ENCODE data around the gene IPO7. TPM values are rescaled to one million over a fixed set of nuclear protein-coding genes. Genes with fewer than 3 reads are reported as not detected.

IPO7 gene
- total RNA-seq, 3 donors from 2014 or later = 61.8 to 123 (median 109) TPM

DNA sequence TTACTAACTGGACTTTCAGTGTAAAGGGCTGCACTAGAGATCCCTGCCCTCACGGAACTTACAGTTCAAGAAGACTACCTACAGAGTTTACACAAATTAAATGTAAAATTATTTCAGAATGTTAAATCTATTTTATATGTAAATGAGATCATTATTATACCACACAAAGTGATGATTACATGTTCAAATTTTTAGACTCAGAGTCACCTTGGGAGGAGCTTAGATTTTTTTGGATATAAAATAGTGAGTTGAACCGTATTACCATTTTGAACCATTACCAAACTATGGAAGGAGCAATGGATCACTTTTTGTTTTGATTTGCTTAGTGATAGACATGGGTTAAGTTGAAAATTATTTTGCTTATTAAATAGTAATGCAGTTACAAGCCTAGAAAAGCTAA is 1.6 kb downstream of the IPO7 start:
- H3K36me3 ChIP-seq = no peaks in the 10 kb centered on the region
- H3K4me1 ChIP-seq = peaks cover 0 to 8% of the 10 kb centered on the region in 2 donors
- no peak for DNase-seq (ENCODE audit: low spot score in 2 of 2)
- H3K4me3 ChIP-seq = peak overlapping the region in 2 of 3 donors; percentile 87 to 90
- intact Hi-C loops (cut with DNase I; ENCODE audit: low total_unique reads) = no loop called here
- H3K27ac ChIP-seq = peak overlapping the region in 1 of 2 donors; percentile 91
- no peaks in the 10 kb centered on the region for H3K9me3 ChIP-seq
- no peak for TF ChIP-seq POLR2AphosphoS5 (IDR thresholded peaks at IDR 0.05)
- TF ChIP-seq, protein P1, sequence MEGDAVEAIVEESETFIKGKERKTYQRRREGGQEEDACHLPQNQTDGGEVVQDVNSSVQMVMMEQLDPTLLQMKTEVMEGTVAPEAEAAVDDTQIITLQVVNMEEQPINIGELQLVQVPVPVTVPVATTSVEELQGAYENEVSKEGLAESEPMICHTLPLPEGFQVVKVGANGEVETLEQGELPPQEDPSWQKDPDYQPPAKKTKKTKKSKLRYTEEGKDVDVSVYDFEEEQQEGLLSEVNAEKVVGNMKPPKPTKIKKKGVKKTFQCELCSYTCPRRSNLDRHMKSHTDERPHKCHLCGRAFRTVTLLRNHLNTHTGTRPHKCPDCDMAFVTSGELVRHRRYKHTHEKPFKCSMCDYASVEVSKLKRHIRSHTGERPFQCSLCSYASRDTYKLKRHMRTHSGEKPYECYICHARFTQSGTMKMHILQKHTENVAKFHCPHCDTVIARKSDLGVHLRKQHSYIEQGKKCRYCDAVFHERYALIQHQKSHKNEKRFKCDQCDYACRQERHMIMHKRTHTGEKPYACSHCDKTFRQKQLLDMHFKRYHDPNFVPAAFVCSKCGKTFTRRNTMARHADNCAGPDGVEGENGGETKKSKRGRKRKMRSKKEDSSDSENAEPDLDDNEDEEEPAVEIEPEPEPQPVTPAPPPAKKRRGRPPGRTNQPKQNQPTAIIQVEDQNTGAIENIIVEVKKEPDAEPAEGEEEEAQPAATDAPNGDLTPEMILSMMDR (IDR thresholded peaks at IDR 0.05) = no peak
- no peak for TF ChIP-seq POLR2A (IDR thresholded peaks at IDR 0.05)
- no peaks in the 10 kb centered on the region for H3K27me3 ChIP-seq

DNA sequence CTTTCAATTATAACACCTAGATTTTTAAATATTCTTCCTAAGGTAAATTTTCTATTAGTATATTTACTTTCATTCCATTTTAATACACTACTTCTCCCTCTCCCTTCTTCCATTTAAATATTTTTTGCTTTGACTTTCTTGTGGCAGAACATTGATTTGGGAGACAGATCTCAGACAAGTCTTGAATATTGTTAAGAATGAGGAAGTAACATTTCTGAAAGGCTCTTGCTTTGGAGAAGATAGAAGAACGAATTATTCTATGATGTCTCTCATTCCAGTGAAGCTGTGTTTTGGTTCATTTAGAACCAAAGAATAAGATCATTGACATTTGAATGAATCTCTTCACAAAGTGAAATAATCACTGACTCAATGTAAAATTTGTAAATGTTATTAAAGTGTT is 2.4 kb downstream of the IPO7 start:
- Histone ChIP-seq H3K27ac (no peak overlapping the region), H3K4me1 (peaks cover 0 to 8% of the 10 kb centered on the region in 2 donors), H3K36me3 (no peaks in the 10 kb centered on the region), H3K4me3 (no peak overlapping the region), H3K9me3 (no peaks in the 10 kb centered on the region), H3K27me3 (no peaks in the 10 kb centered on the region)
- DNase-seq (ENCODE audit: low spot score in 2 of 2) = no peak
- intact Hi-C loops (cut with DNase I; ENCODE audit: low total_unique reads) = no loop called here
- TF ChIP-seq, protein P1 (IDR thresholded peaks at IDR 0.05) = no peak
- TF ChIP-seq POLR2AphosphoS5 (IDR thresholded peaks at IDR 0.05) (no peak), POLR2A (IDR thresholded peaks at IDR 0.05) (no peak)

DNA sequence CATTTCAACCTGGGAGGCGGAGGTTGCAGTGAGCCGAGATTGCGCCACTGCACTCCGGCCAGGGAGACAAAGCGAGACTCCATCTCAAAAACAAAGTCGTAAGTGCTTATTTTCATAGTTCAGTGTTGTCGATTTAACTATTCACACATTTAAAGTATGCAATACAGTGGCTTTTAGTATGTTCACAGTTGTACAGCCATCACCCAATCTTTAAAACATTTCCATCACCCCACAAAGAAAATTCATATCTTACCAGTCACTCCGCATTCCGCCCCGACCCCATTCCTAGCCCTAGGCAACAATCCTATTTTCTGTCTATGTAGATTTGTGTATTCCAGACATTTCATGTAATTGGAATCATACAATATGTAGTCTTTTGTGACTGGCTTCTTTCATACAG is 11.9 kb downstream of the IPO7 start:
- DNase-seq (ENCODE audit: low spot score in 2 of 2) = no peak
- TF ChIP-seq, protein P1 (IDR thresholded peaks at IDR 0.05) = no peak
- no peak for TF ChIP-seq POLR2AphosphoS5 (IDR thresholded peaks at IDR 0.05)
- TF ChIP-seq POLR2A (IDR thresholded peaks at IDR 0.05) = no peak
- intact Hi-C loops (cut with DNase I; ENCODE audit: low total_unique reads) = no loop called here
- no peaks in the 10 kb centered on the region for H3K9me3 ChIP-seq
- no peaks in the 10 kb centered on the region for H3K36me3 ChIP-seq
- H3K4me1 ChIP-seq = peaks cover 0 to 8% of the 10 kb centered on the region in 2 donors
- no peaks in the 10 kb centered on the region for H3K27me3 ChIP-seq
- no peak overlapping the region for H3K4me3 ChIP-seq
- no peak overlapping the region for H3K27ac ChIP-seq

DNA sequence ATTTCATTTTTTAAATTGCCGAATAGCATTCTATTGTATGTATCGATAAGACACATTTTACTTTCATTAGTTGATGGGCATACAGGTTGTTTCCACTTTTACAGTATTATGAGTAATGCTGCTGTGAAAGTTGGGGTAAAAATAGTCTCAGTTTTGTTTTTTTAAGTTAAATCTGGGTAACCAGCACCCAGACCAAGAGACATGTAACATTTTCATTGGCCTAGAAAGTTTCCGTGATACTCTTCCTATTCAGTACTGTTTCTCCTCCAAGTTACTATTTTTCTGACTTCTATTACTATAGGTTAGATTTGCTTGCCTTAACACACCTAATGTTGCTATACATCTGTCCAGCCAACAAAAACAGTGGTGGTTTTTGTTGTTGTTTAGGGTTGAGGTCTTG is 12.3 kb downstream of the IPO7 start:
- Histone ChIP-seq H3K27me3 (no peaks in the 10 kb centered on the region), H3K36me3 (no peaks in the 10 kb centered on the region), H3K4me1 (peaks cover 0 to 8% of the 10 kb centered on the region in 2 donors), H3K9me3 (no peaks in the 10 kb centered on the region), H3K4me3 (no peak overlapping the region), H3K27ac (no peak overlapping the region)
- no peak for DNase-seq (ENCODE audit: low spot score in 2 of 2)
- intact Hi-C loops (cut with DNase I; ENCODE audit: low total_unique reads) = no loop called here
- TF ChIP-seq, protein P1 (IDR thresholded peaks at IDR 0.05) = no peak
- TF ChIP-seq POLR2AphosphoS5 (IDR thresholded peaks at IDR 0.05) (no peak), POLR2A (IDR thresholded peaks at IDR 0.05) (no peak)

DNA sequence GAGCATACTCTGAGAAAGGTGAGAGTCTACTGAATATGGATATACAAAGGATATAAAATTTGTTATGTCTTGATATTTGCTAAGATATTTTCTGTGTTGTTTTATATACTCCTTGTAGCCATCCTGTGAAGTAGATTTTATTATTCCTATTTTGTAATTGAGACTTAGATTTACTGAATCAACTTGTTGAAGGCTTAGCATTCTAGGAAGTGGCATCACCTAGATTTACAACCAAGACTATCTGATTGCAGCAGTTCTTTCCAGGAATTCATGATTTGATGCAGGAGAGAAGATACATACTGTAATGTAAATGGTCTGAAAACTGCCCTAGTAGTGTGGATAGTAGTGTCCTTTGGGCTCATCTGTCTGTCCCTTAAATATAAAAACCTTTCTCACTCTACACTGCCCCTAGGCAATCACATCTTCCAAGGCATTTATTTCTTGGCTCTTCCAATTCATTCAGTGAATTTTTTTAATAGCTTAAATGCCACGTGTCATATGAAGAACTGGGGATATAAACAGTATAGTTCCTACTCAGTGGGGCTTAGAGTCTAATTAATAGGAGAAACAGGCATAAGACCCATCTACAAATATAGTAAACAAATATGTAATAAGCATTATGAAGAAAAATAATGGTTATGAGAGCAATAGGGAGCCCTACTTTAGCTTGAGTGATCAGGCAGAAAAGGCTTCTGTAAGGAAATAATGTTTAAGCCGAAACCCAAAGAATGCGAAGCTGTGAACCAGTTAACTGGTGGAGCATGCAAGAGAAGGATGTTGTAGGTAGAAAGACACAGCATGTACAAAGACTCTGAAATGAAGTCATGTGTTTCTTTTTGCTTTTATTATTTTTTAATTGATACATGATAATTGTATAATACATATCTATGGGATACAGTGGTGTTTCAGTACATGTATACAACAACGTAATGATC is 13.6 kb downstream of the IPO7 start:
- DNase-seq (ENCODE audit: low spot score in 2 of 2) = no peak
- H3K27me3 ChIP-seq = no peaks in the 10 kb centered on the region
- no peak overlapping the region for H3K4me3 ChIP-seq
- no peak for TF ChIP-seq POLR2A (IDR thresholded peaks at IDR 0.05)
- TF ChIP-seq, protein P1 (IDR thresholded peaks at IDR 0.05) = no peak
- TF ChIP-seq POLR2AphosphoS5 (IDR thresholded peaks at IDR 0.05) = no peak
- no peak overlapping the region for H3K27ac ChIP-seq
- no peaks in the 10 kb centered on the region for H3K36me3 ChIP-seq
- H3K9me3 ChIP-seq = no peaks in the 10 kb centered on the region
- peaks cover 0 to 8% of the 10 kb centered on the region in 2 donors for H3K4me1 ChIP-seq
- intact Hi-C loops (cut with DNase I; ENCODE audit: low total_unique reads) = no loop called here

All from breast epithelium (tissue), 4 donors.